HEK293 (cell line): Measurements from ENCODE around the gene CHERP.

ENCODE experiments used
- SP2 ChIP-seq: fragments of 450-650 bp; formaldehyde crosslinking; IDR thresholded peaks from 2 replicates; pipeline ENCODE4 v1.5.1; 2016; ENCODE audit warnings: missing biosample characterization, missing genetic modification characterization
- ZNF155 ChIP-seq: fragments of 450-650 bp; formaldehyde crosslinking; IDR thresholded peaks from 2 replicates; pipeline ENCODE4 v1.5.1; 2016; ENCODE audit warnings: missing biosample characterization, missing genetic modification characterization
- ZNF23 ChIP-seq: fragments of 450-650 bp; formaldehyde crosslinking; IDR thresholded peaks from 2 replicates; pipeline ENCODE4 v1.5.1; 2016; ENCODE audit warnings: missing biosample characterization, missing genetic modification characterization, borderline replicate concordance
- ZNF707 ChIP-seq: fragments of 450-650 bp; formaldehyde crosslinking; IDR thresholded peaks from 2 replicates; pipeline ENCODE4 v1.5.1; 2016; ENCODE audit warnings: missing biosample characterization, missing genetic modification characterization

DNA sequence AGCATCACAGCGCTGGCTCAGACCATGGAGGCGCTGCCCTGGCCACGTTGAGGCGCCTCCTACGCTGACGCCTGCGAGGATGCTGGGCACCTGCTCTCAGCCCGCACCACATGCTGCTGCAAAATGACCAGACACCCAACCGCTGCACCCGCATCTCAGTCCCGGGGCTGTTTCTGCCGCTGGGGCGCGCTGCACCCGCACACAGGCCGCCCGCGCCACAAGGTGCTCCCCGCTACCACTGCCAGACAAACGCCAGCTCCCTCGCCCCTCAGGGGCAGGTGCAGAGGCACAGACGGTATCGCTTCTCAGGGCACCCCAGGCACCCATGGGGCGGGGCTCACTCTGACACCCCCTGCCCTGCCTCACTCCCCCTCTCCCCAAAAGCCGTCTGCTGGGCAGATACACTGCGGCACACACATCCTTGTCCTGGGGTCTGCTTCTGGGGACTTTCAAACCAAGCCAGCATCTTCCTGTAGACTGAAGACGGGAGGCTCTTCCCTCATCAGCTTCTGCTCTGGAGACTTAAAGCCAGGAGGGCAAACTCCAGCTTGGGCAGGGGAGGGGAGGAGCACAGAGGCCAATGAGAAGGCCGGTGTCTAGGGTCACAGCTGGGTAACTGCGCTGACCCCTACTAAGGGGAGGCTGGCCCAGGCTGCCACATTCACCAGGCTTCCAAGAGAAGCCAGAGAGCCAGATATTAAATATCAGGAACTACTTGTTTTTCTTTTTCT lies 16.3 kb downstream of the CHERP start:
- TF ChIP-seq SP2 (tag by site-specific recombination), result no peak
- no peak for TF ChIP-seq ZNF155 (tag by site-specific recombination)
- TF ChIP-seq ZNF23 (tag by site-specific recombination), result no peak
- TF ChIP-seq ZNF707 (tag by site-specific recombination), result no peak
